RWPE2 (cell line): ENCODE results near the gene ME2.
A peak's percentile ranks its signal among the peaks of the same experiment; 100 is the strongest.
"Not testable (repeated sequence)": the region's sequence is repeated elsewhere in the genome, so short reads cannot be mapped to it uniquely, and the experiment has no call there.

Experiments used
- ATAC-seq: fragments of 200-7000 bp; cut with Tn5 transposase; 3 replicates; pipeline ENCODE4 v1.9.1; 2021; ENCODE audit warnings: low read depth
- DNase-seq: peaks from one replicate; pipeline ENCODE4 v3.0.0-alpha.2; 2020; ENCODE audit warnings: low spot score
- H3K27ac ChIP-seq: fragments of 450-650 bp; 2 replicates; pipeline ENCODE4 v1.5.1; 2017; ENCODE audit warnings: mild to moderate bottlenecking; ENCODE audit not compliant: poor library complexity, severe bottlenecking
- H3K27me3 ChIP-seq: fragments of 250-450 bp; sonication (Bioruptor Pico); 2 replicates; pipeline ENCODE4 v1.5.1; 2021; ENCODE audit warnings: mild to moderate bottlenecking, moderate library complexity; ENCODE audit not compliant: insufficient read depth, poor library complexity, severe bottlenecking
- H3K36me3 ChIP-seq: fragments of 250-450 bp; sonication (Bioruptor Pico); 2 replicates; pipeline ENCODE4 v1.5.1; 2020; ENCODE audit warnings: low read depth, mild to moderate bottlenecking, moderate library complexity
- H3K4me1 ChIP-seq: fragments of 250-450 bp; sonication (Bioruptor Pico); 2 replicates; pipeline ENCODE4 v1.5.1; 2021; ENCODE audit warnings: mild to moderate bottlenecking, moderate library complexity; ENCODE audit not compliant: insufficient read depth, poor library complexity, severe bottlenecking
- H3K4me3 ChIP-seq: fragments of 250-450 bp; sonication (Bioruptor Pico); 2 replicates; pipeline ENCODE4 v1.5.1; 2021; ENCODE audit warnings: mild to moderate bottlenecking, moderate library complexity; ENCODE audit not compliant: severe bottlenecking
- H3K9me3 ChIP-seq: fragments of 250-450 bp; sonication (Bioruptor Pico); 2 replicates; pipeline ENCODE4 v1.5.1; 2021; ENCODE audit warnings: mild to moderate bottlenecking, moderate library complexity; ENCODE audit not compliant: severe bottlenecking
- TF ChIP-seq, protein P1 (sequence below): fragments of 450-650 bp; IDR thresholded peaks from one replicate; pipeline ENCODE4 v1.5.1; 2017; ENCODE audit warnings: mild to moderate bottlenecking, moderate library complexity; ENCODE audit not compliant: poor library complexity, severe bottlenecking

The ME2 gene

DNA sequence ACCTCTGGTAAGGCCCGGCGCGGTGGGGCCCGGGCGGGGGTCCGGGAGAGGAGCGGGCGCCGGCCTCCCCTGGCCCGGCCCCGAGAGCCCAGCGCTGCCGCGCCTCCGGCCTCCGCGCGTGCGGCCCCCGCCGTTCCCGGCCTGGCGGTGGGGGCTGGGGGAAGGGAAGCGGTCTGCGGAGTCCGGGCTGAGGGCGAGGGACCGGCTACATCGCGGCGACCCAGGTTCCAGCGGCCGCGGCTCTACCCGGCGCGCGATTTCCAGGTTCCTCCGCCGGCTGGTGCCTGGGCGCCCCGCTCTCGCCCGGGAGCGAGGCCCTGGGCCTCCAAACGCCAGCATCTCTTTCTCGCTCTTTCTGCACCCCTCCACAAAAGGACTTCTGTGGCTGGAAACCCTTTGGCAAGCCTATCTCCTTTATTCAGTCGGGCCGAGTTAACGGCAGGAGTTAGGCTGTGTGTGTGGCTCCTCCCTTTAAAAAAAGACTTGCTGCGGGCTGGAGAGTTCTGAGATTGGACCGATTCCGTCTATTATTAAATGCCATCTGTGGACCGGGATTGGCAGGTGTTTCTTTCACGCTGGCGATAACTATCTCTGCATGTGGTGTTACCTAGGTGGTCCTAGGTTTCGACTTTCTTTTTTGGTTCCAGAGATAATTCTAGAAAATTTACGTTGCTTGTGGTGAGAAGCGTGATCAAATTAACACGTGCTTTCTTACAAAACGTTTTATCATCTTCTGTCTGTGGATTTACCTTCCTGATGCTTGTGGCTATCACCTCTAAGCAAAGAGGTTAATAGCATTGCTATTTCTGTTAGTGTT lies 592 bp downstream of the ME2 start:
- H3K9me3 ChIP-seq = no peaks in the 10 kb centered on the region
- ATAC-seq (peak; percentile 19), DNase-seq (no peak)
- no peaks in the 10 kb centered on the region for H3K36me3 ChIP-seq
- H3K27ac ChIP-seq = peak overlapping the region; percentile 77
- TF ChIP-seq, protein P1, sequence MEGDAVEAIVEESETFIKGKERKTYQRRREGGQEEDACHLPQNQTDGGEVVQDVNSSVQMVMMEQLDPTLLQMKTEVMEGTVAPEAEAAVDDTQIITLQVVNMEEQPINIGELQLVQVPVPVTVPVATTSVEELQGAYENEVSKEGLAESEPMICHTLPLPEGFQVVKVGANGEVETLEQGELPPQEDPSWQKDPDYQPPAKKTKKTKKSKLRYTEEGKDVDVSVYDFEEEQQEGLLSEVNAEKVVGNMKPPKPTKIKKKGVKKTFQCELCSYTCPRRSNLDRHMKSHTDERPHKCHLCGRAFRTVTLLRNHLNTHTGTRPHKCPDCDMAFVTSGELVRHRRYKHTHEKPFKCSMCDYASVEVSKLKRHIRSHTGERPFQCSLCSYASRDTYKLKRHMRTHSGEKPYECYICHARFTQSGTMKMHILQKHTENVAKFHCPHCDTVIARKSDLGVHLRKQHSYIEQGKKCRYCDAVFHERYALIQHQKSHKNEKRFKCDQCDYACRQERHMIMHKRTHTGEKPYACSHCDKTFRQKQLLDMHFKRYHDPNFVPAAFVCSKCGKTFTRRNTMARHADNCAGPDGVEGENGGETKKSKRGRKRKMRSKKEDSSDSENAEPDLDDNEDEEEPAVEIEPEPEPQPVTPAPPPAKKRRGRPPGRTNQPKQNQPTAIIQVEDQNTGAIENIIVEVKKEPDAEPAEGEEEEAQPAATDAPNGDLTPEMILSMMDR = no peak
- H3K4me1 ChIP-seq = peaks cover 6% of the 10 kb centered on the region
- H3K4me3 ChIP-seq = peak overlapping the region; percentile 98
- no peaks in the 10 kb centered on the region for H3K27me3 ChIP-seq

DNA sequence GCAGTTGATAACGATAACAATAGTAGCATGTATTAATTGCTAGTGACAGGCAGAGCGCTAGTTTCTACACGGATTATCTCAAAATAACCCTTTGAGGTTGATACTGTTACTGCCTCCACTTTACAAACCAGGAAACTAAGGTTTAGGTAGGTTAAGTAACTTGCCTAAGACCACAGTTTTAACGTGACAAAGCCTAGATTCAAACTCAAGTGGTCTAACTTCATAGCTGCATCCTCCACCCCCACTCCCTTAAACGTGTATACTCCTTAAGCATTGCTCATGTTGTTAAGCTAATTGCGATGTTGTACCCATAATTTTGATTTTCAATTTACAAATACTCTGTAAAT lies 1.2 kb downstream of the ME2 start:
- Histone ChIP-seq H3K9me3 (no peaks in the 10 kb centered on the region), H3K4me1 (peaks cover 6% of the 10 kb centered on the region), H3K36me3 (no peaks in the 10 kb centered on the region), H3K27ac (no peak overlapping the region), H3K4me3 (peak overlapping the region; percentile 98), H3K27me3 (no peaks in the 10 kb centered on the region)
- ATAC-seq = no peak
- TF ChIP-seq, protein P1 = no peak
- no peak for DNase-seq

DNA sequence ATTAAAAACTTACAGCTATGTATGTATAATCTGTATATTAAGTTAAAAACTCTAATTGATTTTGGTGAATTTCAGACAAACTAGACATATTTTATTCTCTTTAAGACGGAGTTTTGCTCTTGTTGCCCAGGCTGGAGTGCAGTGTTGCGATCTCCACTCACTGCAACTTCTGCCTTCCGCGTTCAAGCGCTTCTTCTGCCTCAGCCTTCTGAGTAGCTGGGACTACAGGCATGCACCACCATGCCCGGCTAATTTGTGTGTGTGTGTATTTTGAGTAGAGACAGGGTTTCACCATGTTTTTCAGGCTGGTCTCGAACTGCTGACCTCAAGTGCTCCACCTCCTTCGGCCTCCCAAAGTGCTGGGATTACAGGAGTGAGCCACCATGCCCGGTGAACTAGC lies 2.0 kb downstream of the ME2 start:
- H3K27me3 ChIP-seq, H3K27ac ChIP-seq, DNase-seq, H3K36me3 ChIP-seq, H3K4me3 ChIP-seq, ATAC-seq, H3K4me1 ChIP-seq, H3K9me3 ChIP-seq: not testable (repeated sequence)

DNA sequence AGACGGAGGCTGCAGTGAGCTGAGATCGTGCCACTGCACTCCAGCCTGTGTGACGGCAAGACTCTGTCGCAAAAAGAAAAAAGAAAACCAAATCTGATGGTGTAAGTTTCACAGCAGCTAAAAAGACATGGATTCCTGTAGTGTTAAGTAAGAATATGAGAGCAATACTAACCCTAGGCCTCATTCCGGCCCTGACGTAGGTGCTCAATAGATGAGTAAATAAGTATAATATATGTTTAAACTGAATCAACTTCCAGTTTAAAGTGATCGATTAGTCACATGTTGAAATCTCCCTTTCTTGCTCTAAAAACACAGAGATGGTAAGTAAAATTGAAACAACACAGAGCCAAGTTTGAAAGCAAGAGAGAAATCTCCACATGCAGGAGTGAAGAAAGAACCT lies 8.0 kb downstream of the ME2 start:
- ATAC-seq (no peak), DNase-seq (no peak)
- Histone ChIP-seq H3K27me3 (no peaks in the 10 kb centered on the region), H3K36me3 (no peaks in the 10 kb centered on the region), H3K27ac (no peak overlapping the region), H3K9me3 (peaks cover 4% of the 10 kb centered on the region), H3K4me1 (no peaks in the 10 kb centered on the region), H3K4me3 (no peak overlapping the region)
- TF ChIP-seq, protein P1 = no peak

DNA sequence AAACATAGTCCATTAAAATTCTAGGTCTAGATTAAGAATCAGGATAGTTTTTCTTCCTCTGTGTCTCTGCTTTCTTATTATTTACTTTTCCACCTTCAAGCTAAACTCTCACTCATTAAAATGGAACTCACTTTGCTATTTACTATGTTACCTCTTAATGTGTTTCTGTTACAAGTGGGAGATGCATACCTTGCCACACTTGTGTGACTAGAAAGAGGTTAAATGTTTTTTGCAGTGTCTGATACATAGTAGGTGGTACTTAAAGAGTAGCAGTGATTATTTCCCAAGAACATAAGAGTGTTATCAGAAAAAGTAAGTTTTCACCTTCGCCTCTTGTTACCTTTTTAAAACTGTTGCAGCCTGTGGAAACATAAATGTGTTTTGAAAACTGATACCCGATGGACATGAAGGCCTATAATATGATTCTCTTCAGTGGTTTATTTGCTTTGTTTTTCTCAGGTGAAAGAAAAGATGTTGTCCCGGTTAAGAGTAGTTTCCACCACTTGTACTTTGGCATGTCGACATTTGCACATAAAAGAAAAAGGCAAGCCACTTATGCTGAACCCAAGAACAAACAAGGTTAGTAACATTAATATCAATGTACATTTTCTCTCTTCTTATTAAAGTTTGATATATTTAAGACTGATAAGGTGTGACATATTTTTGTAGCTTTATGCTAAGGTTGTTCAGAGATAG lies 16.6 kb downstream of the ME2 start:
- H3K4me3 ChIP-seq = no peak overlapping the region
- H3K27ac ChIP-seq = no peak overlapping the region
- TF ChIP-seq, protein P1 = no peak
- no peaks in the 10 kb centered on the region for H3K4me1 ChIP-seq
- peaks cover 8% of the 10 kb centered on the region for H3K36me3 ChIP-seq
- H3K9me3 ChIP-seq = no peaks in the 10 kb centered on the region
- DNase-seq = no peak
- no peaks in the 10 kb centered on the region for H3K27me3 ChIP-seq
- ATAC-seq = no peak
